GM23338 (cell line): ENCODE measurements around the gene APOL2. TPM values are rescaled to one million over a fixed set of nuclear protein-coding genes. Genes with fewer than 3 reads are reported as not detected.
"Not testable (repeated sequence)": the region's sequence is repeated elsewhere in the genome, so short reads cannot be mapped to it uniquely, and the experiment has no call there.

Source experiments
- ATAC-seq: fragments of 200-7000 bp; cut with Tn5 transposase; 3 replicates; pipeline ENCODE4 v1.9.1; 2020
- DNase-seq: peaks from one replicate; pipeline ENCODE4 v3.0.0-alpha.2; 2015; ENCODE audit warnings: low spot score
- H2AFZ ChIP-seq: fragments of 200-600 bp; sonication (generic); 2 replicates; pipeline ENCODE4 v1.8.0; 2016; ENCODE audit warnings: antibody characterized with exemption, mild to moderate bottlenecking, moderate library complexity
- H3F3A ChIP-seq: fragments of 200-600 bp; sonication (generic); replicated peaks from 2 replicates; pipeline ENCODE4 v1.8.0; 2017; ENCODE audit warnings: antibody characterized with exemption, mixed run types, low read depth
- H3K27ac ChIP-seq: fragments of 200-600 bp; sonication (generic); 2 replicates; pipeline ENCODE4 v1.6.1; 2016; ENCODE audit warnings: low read depth
- H3K27me3 ChIP-seq: fragments of 200-600 bp; sonication (generic); 2 replicates; pipeline ENCODE4 v1.8.0; 2016; ENCODE audit warnings: mild to moderate bottlenecking, mixed run types, moderate library complexity; ENCODE audit not compliant: insufficient read depth
- H3K36me3 ChIP-seq: fragments of 200-600 bp; sonication (generic); 2 replicates; pipeline ENCODE4 v1.8.0; 2016; ENCODE audit warnings: mild to moderate bottlenecking; ENCODE audit not compliant: insufficient read depth
- H3K4me1 ChIP-seq: fragments of 200-600 bp; sonication (generic); 2 replicates; pipeline ENCODE4 v1.8.0; 2016; ENCODE audit warnings: mild to moderate bottlenecking, moderate library complexity; ENCODE audit not compliant: insufficient read depth
- H3K4me2 ChIP-seq: fragments of 200-600 bp; sonication (generic); 2 replicates; pipeline ENCODE4 v1.7.1; 2017; ENCODE audit warnings: mixed run types
- H3K4me3 ChIP-seq: fragments of 200-600 bp; sonication (generic); 2 replicates; pipeline ENCODE4 v1.6.1; 2016; ENCODE audit warnings: mixed run types
- H3K79me2 ChIP-seq: fragments of 200-600 bp; sonication (generic); replicated peaks from 2 replicates; pipeline ENCODE4 v1.8.0; 2017; ENCODE audit warnings: mild to moderate bottlenecking; ENCODE audit not compliant: insufficient read depth
- H3K9me2 ChIP-seq: fragments of 200-600 bp; sonication (generic); 2 replicates; pipeline ENCODE4 v1.8.0; 2017; ENCODE audit not compliant: insufficient read depth
- H4K20me1 ChIP-seq: fragments of 200-600 bp; sonication (generic); replicated peaks from 2 replicates; pipeline ENCODE4 v1.8.0; 2017; ENCODE audit warnings: mild to moderate bottlenecking; ENCODE audit not compliant: insufficient read depth
- H3K27ac Mint-ChIP-seq: 2 replicates; pipeline ENCODE4 v1.8.0; 2020; ENCODE audit warnings: inconsistent platforms, mild to moderate bottlenecking, moderate library complexity, mixed read lengths
- H3K27me3 Mint-ChIP-seq: 3 replicates; pipeline ENCODE4 v1.8.0; 2022; ENCODE audit warnings: low read depth, mild to moderate bottlenecking, moderate library complexity, mixed read lengths, inconsistent platforms; ENCODE audit not compliant: insufficient read depth, poor library complexity
- H3K36me3 Mint-ChIP-seq: 3 replicates; pipeline ENCODE4 v1.8.0; 2021; ENCODE audit warnings: low read depth, mild to moderate bottlenecking, inconsistent platforms, moderate library complexity, mixed read lengths
- H3K4me1 Mint-ChIP-seq: 3 replicates; pipeline ENCODE4 v1.8.0; 2020; ENCODE audit warnings: mild to moderate bottlenecking, inconsistent platforms, mixed read lengths
- H3K4me3 Mint-ChIP-seq: 3 replicates; pipeline ENCODE4 v1.8.0; 2021; ENCODE audit warnings: moderate library complexity, mild to moderate bottlenecking, inconsistent platforms, mixed read lengths
- H3K9me3 Mint-ChIP-seq: 3 replicates; pipeline ENCODE4 v1.8.0; 2020; ENCODE audit warnings: moderate library complexity, mild to moderate bottlenecking, inconsistent platforms, mixed read lengths
- JUNB ChIP-seq: IDR thresholded peaks from one replicate; pipeline ENCODE4 v1.6.1; 2016; ENCODE audit warnings: antibody characterized with exemption; ENCODE audit not compliant: unreplicated experiment
- STAT1 ChIP-seq: IDR thresholded peaks from one replicate; pipeline ENCODE4 v1.6.1; 2016; ENCODE audit warnings: antibody characterized with exemption; ENCODE audit not compliant: unreplicated experiment
- ZNF331 ChIP-seq: fragments of 250-450 bp; sonication (Bioruptor Pico); IDR thresholded peaks from 2 replicates; pipeline ENCODE4 v1.5.0; 2020; ENCODE audit warnings: low read depth, mild to moderate bottlenecking, moderate library complexity
- polyA plus RNA-seq: library from polyadenylated mRNA; unstranded; fragments of >200 nt; fragmentation: Nextera tagmentation; extraction: Ambion mirVana; gene quantifications from 2 replicates; pipeline ENCODE4 v1.2.1, GENCODE V29; 2016
- total RNA-seq: library from RNA; depleted of rRNA; stranded (reverse); fragments of >200 nt; shearing (Covaris generic); gene quantifications from 2 replicates; pipeline ENCODE4 v1.2.3, GENCODE V29; 2014
- TF ChIP-seq, protein P1 (sequence below): IDR thresholded peaks from one replicate; pipeline ENCODE4 v1.6.1; 2018; ENCODE audit warnings: antibody characterized with exemption; ENCODE audit not compliant: unreplicated experiment
- TF ChIP-seq, protein P2 (sequence below): fragments of 250-450 bp; sonication (Bioruptor Pico); IDR thresholded peaks from 2 replicates; pipeline ENCODE4 v1.5.0; 2020; ENCODE audit warnings: mild to moderate bottlenecking, moderate library complexity
- TF ChIP-seq, protein P3 (sequence below), 2 experiments: fragments of 200-600 bp in 1 of 2; sonication (generic) in 1 of 2; conservative IDR thresholded peaks; 2 replicates each; pipeline versions ENCODE4 v1.5.1 to v1.6.1; 2016 to 2017; ENCODE audit warnings: antibody characterized with exemption in 2 of 2, low read depth in 2 of 2, mild to moderate bottlenecking in 2 of 2, moderate library complexity in 1 of 2

The APOL2 gene
- total and polyA plus RNA-seq, 2 experiments from 2014 or later: 5.5 to 10.4 TPM

GRCh38 chr22:36256478-36256877, 17.2 kb upstream of the APOL2 start (continued):
- TF ChIP-seq, protein P1, sequence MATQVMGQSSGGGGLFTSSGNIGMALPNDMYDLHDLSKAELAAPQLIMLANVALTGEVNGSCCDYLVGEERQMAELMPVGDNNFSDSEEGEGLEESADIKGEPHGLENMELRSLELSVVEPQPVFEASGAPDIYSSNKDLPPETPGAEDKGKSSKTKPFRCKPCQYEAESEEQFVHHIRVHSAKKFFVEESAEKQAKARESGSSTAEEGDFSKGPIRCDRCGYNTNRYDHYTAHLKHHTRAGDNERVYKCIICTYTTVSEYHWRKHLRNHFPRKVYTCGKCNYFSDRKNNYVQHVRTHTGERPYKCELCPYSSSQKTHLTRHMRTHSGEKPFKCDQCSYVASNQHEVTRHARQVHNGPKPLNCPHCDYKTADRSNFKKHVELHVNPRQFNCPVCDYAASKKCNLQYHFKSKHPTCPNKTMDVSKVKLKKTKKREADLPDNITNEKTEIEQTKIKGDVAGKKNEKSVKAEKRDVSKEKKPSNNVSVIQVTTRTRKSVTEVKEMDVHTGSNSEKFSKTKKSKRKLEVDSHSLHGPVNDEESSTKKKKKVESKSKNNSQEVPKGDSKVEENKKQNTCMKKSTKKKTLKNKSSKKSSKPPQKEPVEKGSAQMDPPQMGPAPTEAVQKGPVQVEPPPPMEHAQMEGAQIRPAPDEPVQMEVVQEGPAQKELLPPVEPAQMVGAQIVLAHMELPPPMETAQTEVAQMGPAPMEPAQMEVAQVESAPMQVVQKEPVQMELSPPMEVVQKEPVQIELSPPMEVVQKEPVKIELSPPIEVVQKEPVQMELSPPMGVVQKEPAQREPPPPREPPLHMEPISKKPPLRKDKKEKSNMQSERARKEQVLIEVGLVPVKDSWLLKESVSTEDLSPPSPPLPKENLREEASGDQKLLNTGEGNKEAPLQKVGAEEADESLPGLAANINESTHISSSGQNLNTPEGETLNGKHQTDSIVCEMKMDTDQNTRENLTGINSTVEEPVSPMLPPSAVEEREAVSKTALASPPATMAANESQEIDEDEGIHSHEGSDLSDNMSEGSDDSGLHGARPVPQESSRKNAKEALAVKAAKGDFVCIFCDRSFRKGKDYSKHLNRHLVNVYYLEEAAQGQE: no peak
- no peak for TF ChIP-seq JUNB

GRCh38 chr22:36255572-36255971, 16.2 kb upstream of the APOL2 start:
- not testable (repeated sequence) for H3K27me3 ChIP-seq, H3K4me2 ChIP-seq, H3K9me3 Mint-ChIP-seq, H2AFZ ChIP-seq, H3K36me3 Mint-ChIP-seq, ATAC-seq, H3K27ac ChIP-seq, H3K4me3 ChIP-seq, H3F3A ChIP-seq, H3K27ac Mint-ChIP-seq, H3K79me2 ChIP-seq, DNase-seq, H3K9me2 ChIP-seq, H4K20me1 ChIP-seq, H3K4me3 Mint-ChIP-seq, H3K36me3 ChIP-seq
- H3K27me3 Mint-ChIP-seq: peaks cover 12% of the 10 kb centered on the region
- peaks cover 27% of the 10 kb centered on the region for H3K4me1 ChIP-seq
- peaks cover 32% of the 10 kb centered on the region for H3K4me1 Mint-ChIP-seq

DNA sequence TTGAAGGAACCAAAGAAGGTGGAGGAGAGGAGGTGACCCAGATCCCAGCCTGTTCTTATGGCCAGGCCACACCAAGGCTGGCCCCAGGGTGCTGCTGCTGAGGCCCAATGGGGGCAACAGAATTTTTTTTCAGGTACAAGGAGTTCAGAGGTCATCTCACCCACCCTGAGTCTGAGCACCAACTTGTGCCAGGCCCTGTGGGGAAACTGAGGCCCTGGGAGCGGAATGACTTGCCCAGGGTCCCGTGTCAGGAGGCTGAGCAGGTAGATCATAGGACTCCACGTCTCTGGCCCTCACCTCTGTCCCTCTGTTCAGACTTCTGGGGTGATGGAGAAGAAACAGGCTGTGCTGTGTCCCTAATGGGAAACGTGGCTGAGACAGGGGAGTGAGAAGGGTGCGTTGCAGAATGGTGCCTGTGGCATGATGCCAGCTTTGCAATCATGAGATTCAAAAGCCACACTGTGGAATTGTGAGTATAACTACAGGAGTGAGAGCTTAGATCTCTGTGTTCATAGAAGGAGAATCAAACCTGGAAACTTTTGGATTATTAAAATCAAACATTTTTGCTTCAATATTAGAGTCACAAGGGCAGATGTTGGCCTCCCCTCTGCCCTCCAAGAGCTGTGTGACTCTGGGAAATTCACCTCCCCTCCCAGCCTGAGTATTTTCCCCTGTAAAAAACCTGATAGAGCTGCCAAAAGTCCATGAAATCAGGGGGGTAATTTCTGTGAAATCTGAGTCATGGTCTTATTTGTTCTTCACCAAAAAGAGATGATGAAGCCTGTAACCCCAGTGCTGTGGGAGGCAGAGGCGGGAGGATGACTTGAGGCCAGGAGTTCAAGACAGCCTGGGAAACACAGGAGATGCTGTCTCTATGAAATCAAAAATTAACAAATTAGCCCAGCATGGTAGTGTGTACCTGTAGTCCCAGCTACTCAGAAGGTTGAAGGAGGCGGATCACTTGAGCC, 14.5 kb upstream of the APOL2 start:
- peaks cover 19% of the 10 kb centered on the region for H3K4me1 Mint-ChIP-seq
- no peaks in the 10 kb centered on the region for H3F3A ChIP-seq
- peaks cover 16% of the 10 kb centered on the region for H3K4me1 ChIP-seq
- H3K36me3 Mint-ChIP-seq: no peaks in the 10 kb centered on the region
- H3K36me3 ChIP-seq: no peaks in the 10 kb centered on the region
- no peak overlapping the region for H3K4me2 ChIP-seq
- no peaks in the 10 kb centered on the region for H3K27me3 ChIP-seq
- DNase-seq (no peak), ATAC-seq (no peak)
- no peaks in the 10 kb centered on the region for H3K9me2 ChIP-seq
- no peaks in the 10 kb centered on the region for H4K20me1 ChIP-seq
- no peak overlapping the region for H3K4me3 Mint-ChIP-seq
- peaks cover 9% of the 10 kb centered on the region for H3K27me3 Mint-ChIP-seq
- no peak overlapping the region for H3K27ac ChIP-seq
- H3K27ac Mint-ChIP-seq: no peak overlapping the region; the same call in 1 of the 2 replicates
- H3K9me3 Mint-ChIP-seq: peaks cover 10% of the 10 kb centered on the region
- H2AFZ ChIP-seq: no peak overlapping the region
- no peak overlapping the region for H3K4me3 ChIP-seq
- H3K79me2 ChIP-seq: no peaks in the 10 kb centered on the region
- no peak for TF ChIP-seq STAT1
- TF ChIP-seq, protein P2, sequence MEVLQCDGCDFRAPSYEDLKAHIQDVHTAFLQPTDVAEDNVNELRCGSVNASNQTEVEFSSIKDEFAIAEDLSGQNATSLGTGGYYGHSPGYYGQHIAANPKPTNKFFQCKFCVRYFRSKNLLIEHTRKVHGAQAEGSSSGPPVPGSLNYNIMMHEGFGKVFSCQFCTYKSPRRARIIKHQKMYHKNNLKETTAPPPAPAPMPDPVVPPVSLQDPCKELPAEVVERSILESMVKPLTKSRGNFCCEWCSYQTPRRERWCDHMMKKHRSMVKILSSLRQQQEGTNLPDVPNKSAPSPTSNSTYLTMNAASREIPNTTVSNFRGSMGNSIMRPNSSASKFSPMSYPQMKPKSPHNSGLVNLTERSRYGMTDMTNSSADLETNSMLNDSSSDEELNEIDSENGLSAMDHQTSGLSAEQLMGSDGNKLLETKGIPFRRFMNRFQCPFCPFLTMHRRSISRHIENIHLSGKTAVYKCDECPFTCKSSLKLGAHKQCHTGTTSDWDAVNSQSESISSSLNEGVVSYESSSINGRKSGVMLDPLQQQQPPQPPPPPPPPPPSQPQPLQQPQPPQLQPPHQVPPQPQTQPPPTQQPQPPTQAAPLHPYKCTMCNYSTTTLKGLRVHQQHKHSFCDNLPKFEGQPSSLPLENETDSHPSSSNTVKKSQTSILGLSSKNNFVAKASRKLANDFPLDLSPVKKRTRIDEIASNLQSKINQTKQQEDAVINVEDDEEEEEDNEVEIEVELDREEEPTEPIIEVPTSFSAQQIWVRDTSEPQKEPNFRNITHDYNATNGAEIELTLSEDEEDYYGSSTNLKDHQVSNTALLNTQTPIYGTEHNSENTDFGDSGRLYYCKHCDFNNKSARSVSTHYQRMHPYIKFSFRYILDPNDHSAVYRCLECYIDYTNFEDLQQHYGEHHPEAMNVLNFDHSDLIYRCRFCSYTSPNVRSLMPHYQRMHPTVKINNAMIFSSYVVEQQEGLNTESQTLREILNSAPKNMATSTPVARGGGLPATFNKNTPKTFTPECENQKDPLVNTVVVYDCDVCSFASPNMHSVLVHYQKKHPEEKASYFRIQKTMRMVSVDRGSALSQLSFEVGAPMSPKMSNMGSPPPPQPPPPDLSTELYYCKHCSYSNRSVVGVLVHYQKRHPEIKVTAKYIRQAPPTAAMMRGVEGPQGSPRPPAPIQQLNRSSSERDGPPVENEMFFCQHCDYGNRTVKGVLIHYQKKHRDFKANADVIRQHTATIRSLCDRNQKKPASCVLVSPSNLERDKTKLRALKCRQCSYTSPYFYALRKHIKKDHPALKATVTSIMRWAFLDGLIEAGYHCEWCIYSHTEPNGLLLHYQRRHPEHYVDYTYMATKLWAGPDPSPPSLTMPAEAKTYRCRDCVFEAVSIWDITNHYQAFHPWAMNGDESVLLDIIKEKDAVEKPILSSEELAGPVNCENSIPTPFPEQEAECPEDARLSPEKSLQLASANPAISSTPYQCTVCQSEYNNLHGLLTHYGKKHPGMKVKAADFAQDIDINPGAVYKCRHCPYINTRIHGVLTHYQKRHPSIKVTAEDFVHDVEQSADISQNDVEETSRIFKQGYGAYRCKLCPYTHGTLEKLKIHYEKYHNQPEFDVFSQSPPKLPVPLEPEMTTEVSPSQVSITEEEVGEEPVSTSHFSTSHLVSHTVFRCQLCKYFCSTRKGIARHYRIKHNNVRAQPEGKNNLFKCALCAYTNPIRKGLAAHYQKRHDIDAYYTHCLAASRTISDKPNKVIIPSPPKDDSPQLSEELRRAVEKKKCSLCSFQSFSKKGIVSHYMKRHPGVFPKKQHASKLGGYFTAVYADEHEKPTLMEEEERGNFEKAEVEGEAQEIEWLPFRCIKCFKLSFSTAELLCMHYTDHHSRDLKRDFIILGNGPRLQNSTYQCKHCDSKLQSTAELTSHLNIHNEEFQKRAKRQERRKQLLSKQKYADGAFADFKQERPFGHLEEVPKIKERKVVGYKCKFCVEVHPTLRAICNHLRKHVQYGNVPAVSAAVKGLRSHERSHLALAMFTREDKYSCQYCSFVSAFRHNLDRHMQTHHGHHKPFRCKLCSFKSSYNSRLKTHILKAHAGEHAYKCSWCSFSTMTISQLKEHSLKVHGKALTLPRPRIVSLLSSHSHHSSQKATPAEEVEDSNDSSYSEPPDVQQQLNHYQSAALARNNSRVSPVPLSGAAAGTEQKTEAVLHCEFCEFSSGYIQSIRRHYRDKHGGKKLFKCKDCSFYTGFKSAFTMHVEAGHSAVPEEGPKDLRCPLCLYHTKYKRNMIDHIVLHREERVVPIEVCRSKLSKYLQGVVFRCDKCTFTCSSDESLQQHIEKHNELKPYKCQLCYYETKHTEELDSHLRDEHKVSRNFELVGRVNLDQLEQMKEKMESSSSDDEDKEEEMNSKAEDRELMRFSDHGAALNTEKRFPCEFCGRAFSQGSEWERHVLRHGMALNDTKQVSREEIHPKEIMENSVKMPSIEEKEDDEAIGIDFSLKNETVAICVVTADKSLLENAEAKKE (CRISPR knock-in tag): no peak
- TF ChIP-seq, protein P3, sequence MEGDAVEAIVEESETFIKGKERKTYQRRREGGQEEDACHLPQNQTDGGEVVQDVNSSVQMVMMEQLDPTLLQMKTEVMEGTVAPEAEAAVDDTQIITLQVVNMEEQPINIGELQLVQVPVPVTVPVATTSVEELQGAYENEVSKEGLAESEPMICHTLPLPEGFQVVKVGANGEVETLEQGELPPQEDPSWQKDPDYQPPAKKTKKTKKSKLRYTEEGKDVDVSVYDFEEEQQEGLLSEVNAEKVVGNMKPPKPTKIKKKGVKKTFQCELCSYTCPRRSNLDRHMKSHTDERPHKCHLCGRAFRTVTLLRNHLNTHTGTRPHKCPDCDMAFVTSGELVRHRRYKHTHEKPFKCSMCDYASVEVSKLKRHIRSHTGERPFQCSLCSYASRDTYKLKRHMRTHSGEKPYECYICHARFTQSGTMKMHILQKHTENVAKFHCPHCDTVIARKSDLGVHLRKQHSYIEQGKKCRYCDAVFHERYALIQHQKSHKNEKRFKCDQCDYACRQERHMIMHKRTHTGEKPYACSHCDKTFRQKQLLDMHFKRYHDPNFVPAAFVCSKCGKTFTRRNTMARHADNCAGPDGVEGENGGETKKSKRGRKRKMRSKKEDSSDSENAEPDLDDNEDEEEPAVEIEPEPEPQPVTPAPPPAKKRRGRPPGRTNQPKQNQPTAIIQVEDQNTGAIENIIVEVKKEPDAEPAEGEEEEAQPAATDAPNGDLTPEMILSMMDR (conservative IDR thresholded peaks at IDR 0.05; ENCODE audit: low read depth in 2 of 2): no peak
- no peak for TF ChIP-seq ZNF331 (CRISPR knock-in tag)
- no peak for TF ChIP-seq JUNB
